OCI-M2 (cell line): Measurements from ENCODE around the gene AMIGO3.
A peak's percentile ranks its signal among the peaks of the same experiment; 100 is the strongest.
"Not testable (repeated sequence)": the region's sequence is repeated elsewhere in the genome, so short reads cannot be mapped to it uniquely, and the experiment has no call there.

Experiments
- DNase-seq: peaks from one replicate; lab custom pipeline; 2025; ENCODE audit not compliant: unreplicated experiment; lab: John Stamatoyannopoulos, UW

The AMIGO3 gene

DNA sequence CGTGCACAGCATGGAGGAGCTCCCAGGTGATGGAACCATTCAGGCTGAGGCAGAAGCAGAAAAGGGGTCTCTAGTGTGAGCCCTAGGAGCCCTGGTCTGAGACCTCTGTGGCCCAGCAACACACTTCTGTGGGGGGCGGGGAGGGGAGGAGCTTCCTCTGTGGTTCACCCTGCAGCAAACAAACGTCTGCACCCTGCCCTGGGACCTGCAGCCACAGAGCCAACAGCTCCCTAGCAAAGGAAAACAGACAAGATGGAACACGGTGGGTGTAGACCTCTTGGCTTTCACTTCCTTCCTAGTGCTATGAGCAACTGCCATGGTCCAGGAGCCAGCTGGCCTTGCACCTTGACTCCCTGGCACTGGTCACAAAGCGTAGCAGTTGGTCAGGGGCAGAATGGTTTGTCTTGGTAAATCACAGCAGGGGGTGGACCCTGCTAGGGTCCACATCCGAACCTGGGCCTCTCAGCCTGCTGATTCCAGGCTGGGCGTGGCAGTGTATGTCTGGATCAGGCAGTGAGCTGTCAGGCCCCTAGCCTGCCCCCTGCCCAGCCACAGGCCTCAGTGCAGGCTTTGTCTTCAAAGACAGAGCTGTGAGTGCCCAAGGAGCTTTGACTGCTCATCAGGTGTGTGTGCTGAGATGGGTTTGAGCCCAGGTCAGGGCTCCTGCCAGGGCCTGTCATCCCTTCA, 6.7 kb downstream of the AMIGO3 start:
- DNase-seq: no peak

DNA sequence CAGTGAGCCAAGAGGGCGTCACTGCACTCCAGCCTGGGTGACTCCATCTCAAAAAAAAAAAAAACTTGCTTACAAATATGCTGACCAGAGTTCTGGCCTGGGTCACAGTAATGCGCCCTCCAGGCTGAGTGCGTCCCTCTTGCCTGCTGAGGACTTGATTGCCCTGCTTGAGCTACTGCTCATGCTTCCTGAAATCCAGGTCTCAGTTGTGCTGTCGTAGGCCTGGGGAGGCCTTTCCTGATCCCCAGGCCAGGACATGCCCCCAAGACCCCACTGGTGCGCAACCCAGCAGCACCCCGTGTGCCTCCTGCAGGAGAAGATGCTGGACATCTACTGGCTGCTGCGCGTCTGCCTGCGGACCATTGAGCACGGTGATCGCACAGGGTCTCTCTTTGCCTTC, 7.3 kb downstream of the AMIGO3 start:
- DNase-seq: no peak

DNA sequence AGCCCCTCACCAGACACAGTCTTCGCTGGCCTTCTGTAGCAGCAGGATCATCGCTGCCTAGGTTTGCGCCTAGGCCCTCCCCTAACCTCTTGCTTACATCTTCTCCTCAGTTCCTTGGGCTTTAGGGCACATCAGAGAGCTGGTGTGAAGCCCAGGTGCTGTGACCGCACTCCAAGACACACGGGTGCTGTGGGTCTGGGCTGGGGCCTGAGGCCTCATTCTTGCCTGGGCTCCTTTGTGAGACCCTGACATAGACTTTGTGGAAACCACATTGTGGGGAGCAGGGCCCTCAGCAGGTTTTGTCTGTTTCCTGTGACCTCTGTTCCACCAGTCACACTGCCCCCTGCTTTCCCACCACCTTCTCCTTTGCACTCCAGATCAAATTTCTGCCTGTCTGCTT, 8.0 kb downstream of the AMIGO3 start:
- DNase-seq: no peak

DNA sequence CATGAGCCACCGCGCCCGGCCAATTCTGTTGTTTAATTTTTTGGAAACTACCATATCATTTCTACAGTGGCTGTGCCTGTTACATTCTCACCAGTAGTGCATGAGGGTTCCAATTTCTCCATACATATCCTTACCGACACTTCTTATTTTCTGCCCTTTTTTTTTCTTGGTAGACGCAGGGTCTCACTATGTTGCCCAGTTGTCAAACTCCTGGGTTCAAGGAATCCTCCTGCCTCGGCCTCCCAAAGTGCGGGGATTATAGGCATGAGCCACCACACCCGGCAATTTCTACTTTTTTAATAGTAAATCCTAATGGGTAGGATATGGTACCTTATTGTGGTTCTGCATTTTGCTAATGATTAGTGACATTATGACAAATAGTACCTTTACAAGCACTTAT, 9.6 kb downstream of the AMIGO3 start:
- DNase-seq: no peak

DNA sequence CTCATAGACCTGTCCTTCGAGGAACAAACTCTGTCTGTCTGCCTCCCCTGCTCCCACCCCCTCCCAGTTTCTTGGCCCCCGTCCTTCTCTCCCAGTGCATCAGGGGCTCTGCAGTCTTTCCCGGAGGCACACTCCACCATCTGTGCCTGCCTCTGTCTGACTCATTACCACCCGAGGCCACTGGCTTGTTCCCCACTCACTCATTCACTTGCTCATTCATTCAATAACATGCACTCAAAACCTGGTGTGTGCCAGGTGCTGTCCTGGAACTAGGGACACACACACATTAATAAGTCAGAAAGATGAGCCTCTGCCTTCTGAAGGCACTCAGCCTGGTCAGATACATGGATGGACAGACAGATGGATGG, 12.4 kb downstream of the AMIGO3 start:
- DNase-seq: no peak

DNA sequence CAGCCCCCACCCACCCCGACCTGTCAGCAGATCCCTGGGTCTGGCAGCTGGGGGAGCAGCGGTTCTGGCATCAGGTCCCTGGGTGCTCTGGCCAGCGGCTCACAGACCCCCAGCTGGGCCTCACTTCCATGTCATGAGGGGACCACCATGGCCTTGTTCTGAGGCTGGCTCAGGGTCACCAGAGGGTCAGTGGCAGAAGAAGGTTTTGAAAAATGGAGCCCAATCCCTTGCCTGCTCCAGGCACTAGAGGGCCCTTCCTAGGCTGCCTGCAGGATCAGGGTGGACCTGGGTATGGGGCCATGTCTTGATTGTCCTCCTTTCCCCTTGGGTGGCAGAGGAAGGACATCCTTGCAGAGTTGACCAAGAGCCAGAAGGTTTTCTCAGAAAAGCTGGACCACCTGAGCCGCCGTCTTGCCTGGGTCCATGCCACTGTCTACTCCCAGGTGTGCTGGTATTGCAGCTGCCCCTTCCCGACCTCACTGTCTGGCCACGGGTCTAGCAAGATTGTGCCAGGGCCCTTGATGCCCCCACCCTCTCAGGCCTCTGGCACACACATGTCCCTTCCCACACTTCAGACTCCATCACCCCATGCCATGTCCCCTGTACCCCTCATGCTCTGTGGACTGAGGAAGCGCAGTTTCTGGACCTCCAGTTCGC, 12.9 kb downstream of the AMIGO3 start:
- DNase-seq: no peak

DNA sequence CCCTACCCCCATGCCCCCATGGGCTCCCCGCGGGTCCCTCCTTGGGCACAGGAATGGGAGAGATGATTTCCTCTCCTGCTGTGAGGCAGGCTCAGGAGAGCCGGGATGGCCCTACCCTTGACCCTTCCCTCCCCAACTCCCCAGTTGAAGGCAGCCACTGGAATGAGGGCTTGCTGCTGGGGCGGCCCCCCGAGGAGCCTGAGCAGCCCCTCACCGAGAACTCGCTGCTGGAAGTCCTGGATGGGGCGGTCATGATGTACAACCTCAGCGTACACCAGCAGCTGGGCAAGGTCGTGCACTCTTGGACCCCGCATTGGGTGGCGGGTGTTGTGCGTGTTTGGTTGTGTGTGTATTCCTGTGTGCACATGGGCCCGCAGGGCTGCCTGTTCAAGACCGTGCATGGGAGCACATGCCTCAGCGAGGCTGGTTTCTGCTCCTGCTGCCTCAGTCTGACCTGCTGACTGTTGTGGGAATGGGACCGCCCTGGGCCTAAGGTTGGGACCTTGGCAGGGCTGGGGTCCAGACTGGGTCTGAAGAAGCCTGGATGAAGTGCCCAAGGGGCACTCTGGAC, 14.0 kb downstream of the AMIGO3 start:
- DNase-seq: no peak

DNA sequence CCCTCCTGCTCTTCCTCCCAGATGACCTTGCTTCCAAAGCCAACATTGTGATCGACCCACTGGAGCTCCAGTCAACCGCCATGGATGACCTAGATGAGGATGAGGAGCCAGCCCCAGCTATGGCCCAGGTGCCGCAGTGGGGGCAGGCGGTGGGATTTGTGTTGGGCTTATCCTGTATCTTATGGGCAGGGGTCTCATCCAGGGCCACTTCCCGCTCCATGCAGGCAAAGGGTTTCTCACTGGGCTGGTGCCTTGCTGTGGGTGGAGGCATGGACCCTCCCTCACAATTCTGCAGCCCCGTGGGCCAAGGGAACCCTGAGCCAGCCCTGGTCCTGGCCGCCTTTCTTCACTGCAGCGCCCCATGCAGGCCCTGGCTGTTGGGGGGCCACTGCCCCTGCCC, 14.9 kb downstream of the AMIGO3 start:
- no peak for DNase-seq

DNA sequence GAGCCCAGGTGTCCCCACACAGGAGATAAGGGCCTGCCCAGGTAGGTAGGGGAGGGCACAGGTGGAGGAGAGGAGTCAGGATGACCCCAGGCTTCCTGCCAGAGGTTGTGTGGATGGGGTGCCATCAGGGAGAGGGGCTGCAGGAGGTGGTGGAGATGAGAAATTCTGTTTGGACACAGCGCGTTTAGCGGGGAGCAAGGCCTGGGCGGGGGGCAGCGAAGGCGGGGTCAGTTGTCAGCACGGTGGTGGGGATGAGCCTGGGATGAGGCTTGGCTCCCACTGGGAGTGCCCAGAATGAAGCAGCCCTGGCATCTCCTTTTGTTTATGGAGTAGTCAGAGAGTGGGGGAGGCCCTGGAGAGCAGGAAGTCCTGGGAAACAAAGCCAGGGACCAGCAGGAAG, 15.5 kb downstream of the AMIGO3 start:
- no peak for DNase-seq

DNA sequence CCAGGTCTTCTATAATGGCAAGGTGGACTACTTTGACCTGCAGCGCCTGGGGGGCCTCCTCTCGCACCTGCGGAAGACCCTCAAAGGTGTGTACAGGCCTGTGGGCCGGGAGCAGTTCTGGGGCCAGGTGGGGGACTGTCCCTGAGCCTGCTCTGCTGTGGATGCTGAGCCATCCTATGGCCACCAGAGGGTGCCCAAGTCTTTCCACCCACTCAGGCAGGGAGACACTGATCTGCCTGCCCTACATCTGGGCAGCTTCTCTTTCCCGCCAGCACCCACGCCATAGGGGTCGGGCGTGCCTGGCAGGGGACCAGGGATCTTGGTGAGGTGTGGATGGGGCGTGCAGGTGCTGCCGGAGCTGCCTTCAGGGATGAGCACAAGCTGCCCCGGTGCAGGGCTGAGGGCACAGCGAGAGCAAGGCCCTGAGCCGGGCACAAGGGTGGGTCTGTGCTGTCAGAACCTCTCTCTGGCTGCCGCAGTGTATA, 16.0 kb downstream of the AMIGO3 start:
- DNase-seq: peak; percentile 1

DNA sequence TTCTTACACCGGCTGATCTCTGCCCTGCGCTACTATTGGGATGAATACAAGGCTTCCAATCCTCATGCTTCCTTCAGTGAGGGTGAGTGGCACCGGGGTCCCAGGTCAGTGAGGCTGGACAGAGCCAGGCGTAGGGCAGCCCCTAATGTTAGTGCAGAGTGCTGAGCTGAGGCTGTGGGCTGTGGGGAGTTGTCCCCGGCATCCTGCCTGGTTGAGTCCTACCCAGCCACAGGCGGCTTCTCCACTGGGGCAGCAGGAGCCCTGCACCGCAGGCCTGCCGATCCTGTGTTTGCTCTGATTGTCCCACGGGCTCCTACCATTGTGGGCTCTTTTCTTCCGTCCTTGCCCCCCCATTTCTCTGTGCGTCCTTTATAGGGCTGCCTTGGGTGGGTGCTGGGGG, 16.8 kb downstream of the AMIGO3 start:
- no peak for DNase-seq

DNA sequence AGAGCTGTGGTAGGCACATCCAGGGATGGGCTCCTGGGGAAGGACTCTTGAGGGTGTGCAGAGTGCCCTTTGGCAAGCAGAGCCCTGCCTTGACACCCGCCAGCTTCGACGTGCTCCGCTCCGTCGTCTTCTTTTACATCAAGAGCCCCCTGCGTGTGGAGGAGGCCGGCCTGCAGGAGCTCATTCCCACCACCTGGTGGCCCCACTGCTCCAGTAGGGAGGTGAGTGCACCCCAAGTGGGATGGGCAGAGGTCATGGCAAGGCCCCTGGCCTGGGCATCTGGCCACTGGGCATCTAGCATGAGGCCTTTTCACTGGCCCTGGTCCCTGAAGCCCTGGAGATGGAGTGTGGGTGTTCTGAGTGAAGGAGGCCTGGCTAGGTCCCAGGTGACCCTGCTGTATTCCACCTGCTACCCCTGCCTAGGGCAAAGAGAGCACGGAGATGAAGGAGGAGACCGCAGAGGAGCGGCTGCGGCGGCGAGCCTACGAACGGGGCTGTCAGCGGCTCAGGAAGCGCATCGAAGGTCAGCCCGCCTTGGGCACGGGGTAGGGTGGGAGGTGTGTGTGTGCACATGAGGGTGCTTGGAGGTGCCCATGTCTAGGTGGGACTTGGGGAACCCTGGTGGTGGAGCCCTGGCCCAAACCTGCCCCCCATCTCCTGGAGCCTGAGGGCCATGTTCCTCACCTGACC, 18.0 kb downstream of the AMIGO3 start:
- DNase-seq: no peak

DNA sequence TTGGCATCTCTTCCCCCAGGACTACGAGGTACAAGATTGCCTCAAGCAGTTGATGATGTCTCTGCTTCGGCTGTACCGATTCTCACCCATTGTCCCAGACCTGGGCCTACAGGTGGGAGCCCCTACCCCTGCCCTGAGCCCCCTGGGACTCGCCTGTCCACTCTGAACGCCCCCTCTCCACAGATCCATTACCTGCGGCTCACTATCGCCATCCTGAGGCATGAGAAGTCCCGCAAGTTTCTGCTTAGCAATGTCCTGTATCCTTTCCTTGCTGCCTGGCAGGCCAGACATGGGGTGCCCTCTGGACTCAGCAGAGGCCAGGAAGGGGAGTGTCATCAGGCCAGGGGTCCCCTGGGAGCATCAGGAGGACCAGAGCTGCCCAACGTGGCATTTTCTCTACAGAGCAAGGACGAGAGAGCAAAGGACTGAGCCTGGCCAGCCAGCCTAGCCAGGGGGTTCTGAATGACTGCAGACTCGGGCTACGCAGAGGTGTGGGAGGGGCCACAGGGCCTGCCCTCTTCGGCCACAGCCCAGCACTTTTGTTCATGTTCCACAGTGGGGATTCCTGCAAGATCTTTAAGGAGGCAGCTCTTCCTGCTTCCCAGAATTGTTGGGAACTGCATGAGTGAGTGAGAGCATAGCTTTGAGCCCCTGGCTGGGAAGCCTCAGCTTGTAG, 18.9 kb downstream of the AMIGO3 start:
- DNase-seq: no peak

DNA sequence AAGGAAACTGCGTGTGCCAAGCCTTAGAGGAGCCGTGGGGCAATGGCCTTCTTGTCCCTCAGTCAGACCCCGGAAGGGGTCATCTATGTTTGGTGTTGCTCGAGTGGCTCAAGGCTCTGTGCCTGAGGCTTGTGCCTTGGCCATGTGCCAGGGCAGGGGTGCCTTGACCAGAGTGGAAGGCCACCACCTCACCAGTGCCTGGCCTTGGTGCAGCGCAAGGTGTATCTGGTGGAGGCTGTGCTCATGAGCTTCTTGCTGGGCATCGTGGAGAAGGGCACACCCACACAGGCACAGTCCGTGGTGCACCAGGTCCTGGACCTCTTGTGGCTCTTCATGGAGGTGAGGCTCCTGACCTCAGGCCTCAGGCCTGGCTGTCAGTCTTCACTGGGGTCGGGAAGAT, 19.5 kb downstream of the AMIGO3 start:
- no peak for DNase-seq

DNA sequence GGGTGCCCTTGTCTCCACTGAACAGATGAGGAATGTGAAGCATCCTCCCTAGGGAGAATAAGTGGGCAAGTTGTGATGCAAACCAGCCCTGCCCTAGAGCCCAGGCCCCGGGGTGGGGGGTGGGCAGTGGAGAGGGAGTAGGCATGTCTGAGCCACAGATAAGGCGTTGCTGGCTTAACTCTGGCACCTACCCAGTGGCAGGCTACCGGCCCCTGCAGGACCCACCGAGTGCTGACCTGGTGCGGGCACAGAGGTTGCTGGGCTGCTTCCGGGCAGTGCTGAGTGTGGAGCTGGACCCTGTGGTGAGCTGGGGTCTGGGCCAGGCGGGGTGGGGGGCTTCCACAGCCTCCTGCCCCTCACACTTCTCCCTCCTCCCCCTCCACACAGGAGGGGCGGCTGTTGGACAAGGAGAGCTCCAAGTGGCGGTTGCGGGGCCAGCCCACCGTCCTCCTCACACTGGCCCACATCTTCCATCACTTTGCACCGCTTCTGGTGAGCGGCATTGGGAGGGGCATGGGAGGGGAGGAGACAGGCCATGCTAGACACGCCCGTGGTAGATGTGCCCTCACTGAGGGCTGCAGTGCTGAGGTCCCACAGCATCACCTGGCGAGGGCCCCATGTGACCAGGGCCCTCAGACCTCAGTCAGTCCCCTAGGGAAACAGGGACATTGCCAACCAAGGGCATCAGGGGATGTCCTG, 20.1 kb downstream of the AMIGO3 start:
- DNase-seq: no peak

DNA sequence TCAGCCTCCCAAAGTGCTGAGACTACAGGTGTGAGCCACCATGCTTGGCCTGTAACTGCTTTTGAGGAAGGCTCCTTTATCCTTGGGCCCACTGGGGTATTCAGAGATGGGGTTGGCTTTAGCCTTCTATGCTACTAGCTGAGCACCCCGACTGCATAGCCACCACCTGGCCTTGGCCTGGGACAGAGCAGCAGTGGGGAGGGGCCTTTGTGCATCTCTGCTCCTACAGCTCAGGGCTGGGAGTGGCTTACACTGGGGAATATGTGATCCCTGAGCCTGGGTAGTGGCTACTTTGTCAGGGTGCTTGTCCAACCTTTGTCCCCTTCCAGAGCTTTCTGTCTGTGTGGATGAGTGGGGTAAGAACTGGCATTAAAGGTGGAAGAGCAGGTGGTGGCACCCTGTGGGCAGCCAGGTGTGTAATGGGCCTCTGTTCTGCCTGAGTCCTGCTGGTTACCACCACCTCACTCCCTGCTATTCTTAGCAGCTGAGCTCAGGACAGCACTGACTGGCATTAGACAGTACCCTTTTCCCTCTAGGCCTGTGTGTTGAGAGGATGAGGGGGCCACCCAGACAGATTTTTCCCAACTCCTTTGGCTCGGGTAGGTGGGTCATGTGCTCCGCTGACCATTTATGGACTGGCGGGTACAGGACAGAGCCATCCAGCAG, 24.0 kb downstream of the AMIGO3 start:
- DNase-seq: not testable (repeated sequence)

DNA sequence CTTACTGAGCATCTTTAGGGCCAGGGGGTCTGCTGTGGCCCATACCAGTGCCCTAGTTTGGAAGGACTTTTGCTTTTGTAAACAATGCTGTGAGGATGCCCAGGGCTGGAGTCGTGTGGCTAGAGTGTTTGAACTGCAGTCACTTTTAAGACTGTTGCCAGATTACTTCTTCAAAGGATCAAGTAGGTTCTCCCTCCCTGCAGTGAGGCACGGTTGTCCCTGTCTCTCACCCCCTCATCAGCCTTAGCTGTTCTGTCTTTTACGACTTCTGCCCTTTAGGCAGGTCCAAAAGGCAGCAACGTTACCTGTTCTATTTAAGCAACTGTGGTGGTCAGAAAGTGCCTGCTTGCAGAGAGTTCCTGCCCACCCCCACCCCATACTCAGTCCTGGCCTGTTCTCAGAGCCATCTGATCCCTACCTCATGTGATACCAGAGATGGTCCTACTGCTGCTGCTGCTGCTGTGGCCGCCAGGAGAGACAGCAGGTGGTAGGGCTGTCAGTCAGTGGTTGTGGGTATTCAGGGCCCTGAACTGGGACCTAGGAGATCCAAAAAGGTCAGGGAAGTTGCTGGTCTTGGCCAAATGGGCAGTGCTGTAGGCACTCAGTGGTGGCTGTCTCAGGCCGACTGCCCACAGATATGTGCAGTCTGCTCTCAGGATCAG, 24.9 kb downstream of the AMIGO3 start:
- not testable (repeated sequence) for DNase-seq

DNA sequence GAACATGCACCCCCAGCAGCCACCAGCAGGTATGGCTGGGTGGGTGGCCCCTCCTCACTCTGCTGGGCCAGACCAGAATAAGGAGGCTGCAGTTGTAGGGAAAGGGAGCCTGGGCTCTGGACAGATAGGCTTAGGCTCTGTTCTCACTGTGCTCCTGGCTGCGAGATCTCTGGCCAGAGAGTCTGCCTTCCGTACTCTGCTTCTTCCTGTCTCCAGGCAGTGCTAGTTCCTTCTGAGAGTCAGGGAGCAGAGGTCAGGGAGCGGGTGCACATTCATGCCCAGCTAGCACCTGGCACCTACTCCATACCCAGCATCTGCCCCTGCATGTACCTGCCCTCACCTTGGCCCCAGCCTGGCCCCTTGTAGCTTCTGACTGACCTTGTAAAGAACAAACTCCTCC, 28.0 kb downstream of the AMIGO3 start:
- not testable (repeated sequence) for DNase-seq

DNA sequence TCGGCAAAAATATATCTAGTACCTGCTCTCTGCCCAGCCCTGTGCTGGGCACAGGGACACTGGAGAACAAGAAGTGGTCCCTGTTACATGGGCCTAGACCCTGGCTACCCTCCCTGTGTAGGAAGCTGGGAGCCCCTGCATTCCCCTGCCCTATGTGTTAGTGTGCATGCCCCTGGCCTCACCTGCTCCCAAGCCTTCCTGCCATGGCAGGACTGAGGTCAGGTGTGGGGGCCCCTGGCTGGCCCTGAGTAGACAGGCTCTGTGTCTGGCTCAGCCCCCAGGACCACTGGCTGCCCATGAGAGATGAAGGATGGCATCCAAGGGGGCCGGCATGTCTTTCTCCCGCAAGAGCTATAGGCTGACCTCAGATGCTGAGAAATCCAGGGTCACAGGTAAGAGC, 28.6 kb downstream of the AMIGO3 start:
- DNase-seq: not testable (repeated sequence)
